Loucy (cell line): Measurements from ENCODE around the gene OR5A1.

Experiments
- H2AFZ ChIP-seq: fragments of 200-600 bp; sonication (generic); 2 replicates; pipeline ENCODE4 v1.6.0; 2016; ENCODE audit warnings: antibody characterized with exemption, mild to moderate bottlenecking, low read length, moderate library complexity
- H3F3A ChIP-seq: fragments of 200-600 bp; 2 replicates; pipeline ENCODE4 v1.6.0; 2016; ENCODE audit warnings: antibody characterized with exemption, low read depth, mild to moderate bottlenecking
- H3K27me3 ChIP-seq: fragments of 200-600 bp; sonication (generic); 2 replicates; pipeline ENCODE4 v1.6.1; 2014; ENCODE audit warnings: low read length, mild to moderate bottlenecking; ENCODE audit not compliant: insufficient read depth, poor library complexity, severe bottlenecking
- H3K36me3 ChIP-seq: fragments of 200-600 bp; sonication (generic); 2 replicates; pipeline ENCODE4 v1.6.1; 2016; ENCODE audit warnings: low read length; ENCODE audit not compliant: insufficient read depth
- H3K4me1 ChIP-seq: fragments of 200-600 bp; sonication (generic); 2 replicates; pipeline ENCODE4 v1.5.1; 2014; ENCODE audit warnings: low read length, mild to moderate bottlenecking; ENCODE audit not compliant: insufficient read depth, poor library complexity, severe bottlenecking
- H3K4me2 ChIP-seq: fragments of 200-600 bp; sonication (generic); 2 replicates; pipeline ENCODE4 v1.6.0; 2014; ENCODE audit warnings: antibody characterized with exemption, low read length, low read depth, mild to moderate bottlenecking; ENCODE audit not compliant: poor library complexity, severe bottlenecking
- H3K4me3 ChIP-seq: fragments of 200-600 bp; sonication (generic); 2 replicates; pipeline ENCODE4 v1.5.1; 2014; ENCODE audit warnings: low read length, mild to moderate bottlenecking, mixed read lengths; ENCODE audit not compliant: poor library complexity, severe bottlenecking
- H3K79me2 ChIP-seq: fragments of 200-600 bp; sonication (generic); 2 replicates; pipeline ENCODE4 v1.6.1; 2014; ENCODE audit warnings: low read length; ENCODE audit not compliant: insufficient read depth
- H3K9ac ChIP-seq: fragments of 200-600 bp; sonication (generic); 2 replicates; pipeline ENCODE4 v1.6.0; 2014; ENCODE audit warnings: mild to moderate bottlenecking, low read depth, low read length, moderate library complexity; ENCODE audit not compliant: poor library complexity, severe bottlenecking
- H3K9me2 ChIP-seq: fragments of 200-600 bp; sonication (generic); replicated peaks from 2 replicates; pipeline ENCODE4 v1.6.1; 2016; ENCODE audit warnings: low read depth, low read length, mixed read lengths
- H3K9me3 ChIP-seq: fragments of 200-600 bp; sonication (generic); 2 replicates; pipeline ENCODE4 v1.6.1; 2014; ENCODE audit warnings: mild to moderate bottlenecking, antibody characterized with exemption, low read length, low read depth; ENCODE audit not compliant: insufficient read depth
- H4K20me1 ChIP-seq: fragments of 200-600 bp; sonication (generic); 2 replicates; pipeline ENCODE4 v1.6.0; 2014; ENCODE audit warnings: antibody characterized with exemption, low read length, mild to moderate bottlenecking; ENCODE audit not compliant: insufficient read depth, poor library complexity, severe bottlenecking
- CTCF ChIP-seq: fragments of 200-600 bp; sonication (generic); conservative IDR thresholded peaks from 2 replicates; pipeline ENCODE4 v1.5.1; 2014; ENCODE audit warnings: mild to moderate bottlenecking, antibody characterized with exemption, low read length
- EZH2phosphoT487 ChIP-seq: fragments of 200-600 bp; IDR thresholded peaks from 2 replicates; pipeline ENCODE4 v1.6.1; 2018; ENCODE audit warnings: antibody characterized with exemption, mild to moderate bottlenecking, moderate library complexity, borderline replicate concordance

OR5A1 gene

GRCh38 chr11:59459916-59460315, 23.6 kb downstream of the OR5A1 start:
- H3K4me3 ChIP-seq, result no peak overlapping the region
- H3K9me2 ChIP-seq, result no peaks in the 10 kb centered on the region
- H3K4me1 ChIP-seq, result no peaks in the 10 kb centered on the region
- no peak for TF ChIP-seq EZH2phosphoT487
- TF ChIP-seq CTCF, result no peak
- no peaks in the 10 kb centered on the region for H3F3A ChIP-seq
- no peaks in the 10 kb centered on the region for H3K36me3 ChIP-seq
- H4K20me1 ChIP-seq, result no peaks in the 10 kb centered on the region
- no peaks in the 10 kb centered on the region for H3K27me3 ChIP-seq
- no peak overlapping the region for H3K4me2 ChIP-seq
- no peak overlapping the region for H2AFZ ChIP-seq
- H3K79me2 ChIP-seq, result no peaks in the 10 kb centered on the region
- H3K9me3 ChIP-seq, result no peaks in the 10 kb centered on the region
- no peak overlapping the region for H3K9ac ChIP-seq

GRCh38 chr11:59463190-59463641, 26.9 kb downstream of the OR5A1 start:
- TF ChIP-seq CTCF (no peak), EZH2phosphoT487 (no peak)
- Histone ChIP-seq H3K9me3 (no peaks in the 10 kb centered on the region), H3K9me2 (no peaks in the 10 kb centered on the region), H3K4me3 (no peak overlapping the region), H3K4me1 (no peaks in the 10 kb centered on the region), H3K9ac (no peak overlapping the region), H3F3A (no peaks in the 10 kb centered on the region), H3K4me2 (no peak overlapping the region), H3K27me3 (no peaks in the 10 kb centered on the region), H4K20me1 (no peaks in the 10 kb centered on the region), H3K36me3 (no peaks in the 10 kb centered on the region), H3K79me2 (no peaks in the 10 kb centered on the region), H2AFZ (no peak overlapping the region)

GRCh38 chr11:59473015-59473414, 36.7 kb downstream of the OR5A1 start, which contains the start of gene OR4D10:
Gene OR4D10, plus strand, starts transcription at chr11:59473315. Its CDS starts 4,115 bp downstream, at chr11:59477430.
- Histone ChIP-seq H3K9me2 (no peaks in the 10 kb centered on the region), H4K20me1 (no peaks in the 10 kb centered on the region), H3K4me3 (no peak within 1 kb of the TSS), H3K4me2 (no peak within 1 kb of the TSS), H3K9ac (no peak within 1 kb of the TSS), H3K4me1 (peaks cover 5% of the 10 kb centered on the region), H3K79me2 (no peaks in the 10 kb centered on the region), H3K27me3 (no peaks in the 10 kb centered on the region), H3F3A (no peaks in the 10 kb centered on the region), H3K9me3 (no peaks in the 10 kb centered on the region), H2AFZ (no peak within 1 kb of the TSS), H3K36me3 (no peaks in the 10 kb centered on the region)
- no peak for TF ChIP-seq CTCF
- no peak for TF ChIP-seq EZH2phosphoT487
